DND-41 (cell line): ENCODE measurements around the gene UVSSA.

ENCODE experiments used
- ATAC-seq: fragments of 200-7000 bp; cut with Tn5 transposase; 3 replicates; pipeline ENCODE4 v1.9.1; 2021; ENCODE audit warnings: low read depth; ENCODE audit not compliant: insufficient read depth
- DNase-seq: peaks from one replicate; pipeline ENCODE4 v3.0.0-alpha.2; 2020
- H2AFZ ChIP-seq: 2 replicates; pipeline ENCODE4 v1.6.0; 2012; ENCODE audit warnings: low read depth, low read length
- H3K27ac ChIP-seq: 2 replicates; pipeline ENCODE4 v1.5.1; 2012; ENCODE audit warnings: low read length, inconsistent platforms
- H3K27me3 ChIP-seq: fragments of 200-600 bp; sonication (generic); 2 replicates; pipeline ENCODE4 v1.6.0; 2012; ENCODE audit warnings: low read length, mild to moderate bottlenecking, inconsistent platforms; ENCODE audit not compliant: insufficient read depth, poor library complexity
- H3K36me3 ChIP-seq: 2 replicates; pipeline ENCODE4 v1.5.1; 2012; ENCODE audit warnings: low read length, inconsistent platforms; ENCODE audit not compliant: insufficient read depth
- H3K4me1 ChIP-seq: 2 replicates; pipeline ENCODE4 v1.5.1; 2012; ENCODE audit warnings: mild to moderate bottlenecking, low read length; ENCODE audit not compliant: insufficient read depth
- H3K4me2 ChIP-seq: 2 replicates; pipeline ENCODE4 v1.6.0; 2012; ENCODE audit warnings: mild to moderate bottlenecking, moderate library complexity, low read length, inconsistent platforms; ENCODE audit not compliant: insufficient read depth
- H3K4me3 ChIP-seq, 2 experiments: fragments of 200-600 bp in 1 of 2; shearing (Covaris generic) in 1 of 2; 2 replicates each; pipeline ENCODE4 v1.5.1; 2012 to 2016; ENCODE audit warnings: inconsistent platforms in 2 of 2, low read length in 2 of 2, mild to moderate bottlenecking in 2 of 2, low read depth in 1 of 2, moderate library complexity in 1 of 2
- H3K79me2 ChIP-seq: 2 replicates; pipeline ENCODE4 v1.6.0; 2012; ENCODE audit warnings: low read length, inconsistent platforms; ENCODE audit not compliant: insufficient read depth
- H3K9ac ChIP-seq: 2 replicates; pipeline ENCODE4 v1.6.0; 2012; ENCODE audit warnings: low read depth, mild to moderate bottlenecking, inconsistent platforms, low read length, moderate library complexity
- H3K9me3 ChIP-seq: 2 replicates; pipeline ENCODE4 v1.5.1; 2012; ENCODE audit warnings: low read length, moderate library complexity, mild to moderate bottlenecking, inconsistent platforms; ENCODE audit not compliant: insufficient read depth, severe bottlenecking
- H4K20me1 ChIP-seq: 2 replicates; pipeline ENCODE4 v1.6.0; 2012; ENCODE audit warnings: low read length; ENCODE audit not compliant: insufficient read depth
- EZH2 ChIP-seq: IDR thresholded peaks from 3 replicates; pipeline ENCODE4 v1.6.1; 2012; ENCODE audit warnings: borderline replicate concordance, low read depth, mild to moderate bottlenecking, moderate library complexity, low read length, inconsistent platforms; ENCODE audit not compliant: severe bottlenecking
- TF ChIP-seq, protein P1 (sequence below): IDR thresholded peaks from 2 replicates; pipeline ENCODE4 v1.5.1; 2012; ENCODE audit warnings: borderline replicate concordance, low read length, moderate library complexity, mild to moderate bottlenecking; ENCODE audit not compliant: poor library complexity, severe bottlenecking; ENCODE audit errors: extremely low read depth

UVSSA gene

DNA sequence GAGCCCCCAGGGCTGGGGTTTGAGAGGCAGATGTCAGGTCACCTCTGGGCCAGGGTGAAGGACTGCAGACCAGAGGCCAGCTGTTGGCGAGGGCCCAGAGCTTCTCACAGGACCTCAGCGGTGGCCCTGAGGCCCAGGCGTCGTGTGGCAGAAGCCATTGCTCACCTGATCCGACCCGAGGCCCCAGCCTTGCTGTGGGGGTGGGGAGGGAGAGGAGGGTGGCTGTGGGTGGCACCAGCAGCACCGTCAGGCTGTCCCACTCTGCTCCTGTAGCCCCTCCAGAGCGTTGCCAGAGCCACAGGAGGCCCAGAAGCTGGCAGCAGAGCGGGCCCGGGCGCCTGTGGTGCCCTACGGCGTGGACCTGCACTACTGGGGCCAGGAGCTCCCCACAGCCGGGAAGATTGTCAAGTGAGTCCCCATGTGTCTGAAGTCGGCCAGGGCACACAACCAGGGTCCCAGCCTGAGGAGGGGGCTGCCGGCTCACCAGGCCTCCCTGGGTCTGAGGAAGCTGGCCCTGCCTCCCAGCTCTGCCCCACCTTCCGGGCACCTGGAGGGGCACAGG, 28.8 kb downstream of the UVSSA start:
- Histone ChIP-seq H3K79me2 (no peaks in the 10 kb centered on the region), H3K9me3 (no peaks in the 10 kb centered on the region), H3K27me3 (no peaks in the 10 kb centered on the region), H4K20me1 (peaks cover 5% of the 10 kb centered on the region; the same call in 1 of the 2 replicates), H3K9ac (no peak overlapping the region), H2AFZ (no peak overlapping the region), H3K27ac (no peak overlapping the region), H3K36me3 (peaks cover 17% of the 10 kb centered on the region), H3K4me3 (no peak overlapping the region), H3K4me1 (no peaks in the 10 kb centered on the region), H3K4me2 (no peak overlapping the region)
- no peak for DNase-seq
- TF ChIP-seq EZH2: no peak
- TF ChIP-seq, protein P1, sequence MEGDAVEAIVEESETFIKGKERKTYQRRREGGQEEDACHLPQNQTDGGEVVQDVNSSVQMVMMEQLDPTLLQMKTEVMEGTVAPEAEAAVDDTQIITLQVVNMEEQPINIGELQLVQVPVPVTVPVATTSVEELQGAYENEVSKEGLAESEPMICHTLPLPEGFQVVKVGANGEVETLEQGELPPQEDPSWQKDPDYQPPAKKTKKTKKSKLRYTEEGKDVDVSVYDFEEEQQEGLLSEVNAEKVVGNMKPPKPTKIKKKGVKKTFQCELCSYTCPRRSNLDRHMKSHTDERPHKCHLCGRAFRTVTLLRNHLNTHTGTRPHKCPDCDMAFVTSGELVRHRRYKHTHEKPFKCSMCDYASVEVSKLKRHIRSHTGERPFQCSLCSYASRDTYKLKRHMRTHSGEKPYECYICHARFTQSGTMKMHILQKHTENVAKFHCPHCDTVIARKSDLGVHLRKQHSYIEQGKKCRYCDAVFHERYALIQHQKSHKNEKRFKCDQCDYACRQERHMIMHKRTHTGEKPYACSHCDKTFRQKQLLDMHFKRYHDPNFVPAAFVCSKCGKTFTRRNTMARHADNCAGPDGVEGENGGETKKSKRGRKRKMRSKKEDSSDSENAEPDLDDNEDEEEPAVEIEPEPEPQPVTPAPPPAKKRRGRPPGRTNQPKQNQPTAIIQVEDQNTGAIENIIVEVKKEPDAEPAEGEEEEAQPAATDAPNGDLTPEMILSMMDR: no peak
- ATAC-seq: no peak

DNA sequence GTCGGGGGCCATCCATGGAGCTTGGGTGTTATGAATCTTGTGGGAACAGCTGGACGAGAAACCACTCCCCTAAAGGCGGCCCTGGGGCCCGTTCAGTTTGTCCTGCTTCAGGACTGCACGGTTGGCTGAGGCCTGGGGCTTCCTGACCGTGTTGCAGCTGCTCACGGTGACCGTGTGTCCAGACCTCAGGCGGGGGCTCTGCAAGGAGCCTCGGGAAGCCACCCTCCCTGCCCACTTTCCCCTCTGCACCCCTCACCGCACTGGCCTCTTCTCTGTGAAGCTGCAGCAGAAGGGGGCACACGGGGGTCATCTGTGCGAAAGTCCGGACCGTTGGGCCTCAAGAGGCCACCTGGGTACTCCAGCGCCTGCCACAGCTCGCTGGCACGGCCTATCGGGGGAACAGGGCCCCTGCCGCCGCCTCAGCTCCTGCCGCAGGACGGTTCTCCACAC, 29.4 kb downstream of the UVSSA start:
- H3K4me1 ChIP-seq: no peaks in the 10 kb centered on the region
- no peak for TF ChIP-seq EZH2
- TF ChIP-seq, protein P1: no peak
- H3K36me3 ChIP-seq: peaks cover 12% of the 10 kb centered on the region
- no peak overlapping the region for H3K27ac ChIP-seq
- no peak overlapping the region for H3K4me2 ChIP-seq
- H3K79me2 ChIP-seq: no peaks in the 10 kb centered on the region
- H3K9ac ChIP-seq: no peak overlapping the region
- no peak overlapping the region for H2AFZ ChIP-seq
- H3K27me3 ChIP-seq: no peaks in the 10 kb centered on the region
- no peaks in the 10 kb centered on the region for H3K9me3 ChIP-seq
- H3K4me3 ChIP-seq: no peak overlapping the region
- ATAC-seq (no peak), DNase-seq (no peak)
- peaks cover 5% of the 10 kb centered on the region; the same call in 1 of the 2 replicates for H4K20me1 ChIP-seq

DNA sequence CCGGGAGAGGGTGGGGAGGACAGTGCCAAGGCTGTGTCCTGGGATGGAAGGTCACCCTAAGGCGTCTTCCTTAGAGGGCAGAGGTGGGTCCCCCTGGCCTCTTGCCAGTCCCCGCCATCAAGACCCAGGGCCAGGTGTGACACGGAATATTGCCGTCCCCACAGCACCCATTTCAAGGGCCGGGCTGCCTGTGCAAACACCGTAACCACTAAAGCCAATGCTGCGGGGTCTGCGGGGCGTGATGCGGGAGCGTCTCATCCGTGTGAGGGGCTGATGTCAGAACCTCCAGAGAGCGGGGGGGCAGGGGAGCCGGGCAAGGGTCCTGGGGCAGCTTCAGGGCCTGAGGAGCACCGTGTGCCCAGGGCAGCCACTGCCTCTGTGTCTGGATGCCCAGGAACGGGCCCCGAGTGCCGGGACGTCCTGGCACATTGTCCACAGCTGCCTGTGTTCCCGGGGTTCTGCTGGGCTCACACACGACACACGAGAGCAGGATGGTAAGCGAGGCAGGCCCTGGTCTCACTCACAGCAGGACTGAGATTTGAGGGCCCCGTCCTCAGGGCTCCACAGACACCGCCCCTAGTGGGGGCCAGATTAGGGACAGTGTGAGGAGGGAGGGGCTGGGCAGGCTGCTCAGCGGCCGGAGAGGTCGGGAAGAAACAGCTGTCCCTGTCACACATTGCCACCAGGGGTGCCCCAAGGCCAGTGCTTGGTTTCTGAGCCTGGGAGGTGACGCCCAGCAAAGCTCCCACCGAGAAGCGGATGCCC, 30.0 kb downstream of the UVSSA start:
- Histone ChIP-seq H3K4me1 (no peaks in the 10 kb centered on the region), H3K79me2 (no peaks in the 10 kb centered on the region), H3K27ac (no peak overlapping the region), H3K4me3 (no peak overlapping the region), H2AFZ (no peak overlapping the region), H3K36me3 (peaks cover 9% of the 10 kb centered on the region), H4K20me1 (0 out of 2 replicates have a peak, but pooled peaks cover 3% of the 10 kb centered on the region), H3K4me2 (no peak overlapping the region), H3K9ac (no peak overlapping the region), H3K27me3 (no peaks in the 10 kb centered on the region), H3K9me3 (no peaks in the 10 kb centered on the region)
- TF ChIP-seq, protein P1: no peak
- no peak for TF ChIP-seq EZH2
- ATAC-seq: no peak
- DNase-seq: no peak
